OCI-LY7 (cell line): Measurements from ENCODE around the gene GNB1L.

ENCODE experiments used
- CTCF ChIP-seq: fragments of 200-600 bp; sonication (generic); conservative IDR thresholded peaks from 2 replicates; pipeline ENCODE4 v1.5.1; 2014; ENCODE audit warnings: mild to moderate bottlenecking, antibody characterized with exemption, low read length, moderate library complexity, mixed read lengths
- EZH2phosphoT487 ChIP-seq: fragments of 200-600 bp; sonication (generic); IDR thresholded peaks from 2 replicates; pipeline ENCODE4 v1.6.1; 2018; ENCODE audit warnings: low read depth, borderline replicate concordance, mild to moderate bottlenecking, mixed run types, antibody characterized with exemption, low read length, moderate library complexity, mixed read lengths

- TF ChIP-seq CTCF (no peak), EZH2phosphoT487 (no peak)
These were observed 3.9 kb downstream of the GNB1L start for GRCh38 chr22:19850763-19851109.
